H1 (cell line): Measurements from ENCODE around the gene UPB1. TPM values are rescaled to one million over a fixed set of nuclear protein-coding genes. Genes with fewer than 3 reads are reported as not detected.

Experiments used
- CTCF ChIA-PET: fragments of 300-600 bp; sonication (Branson Sonifier 250); formaldehyde crosslinking; loops from one replicate; lab custom pipeline; 2021; ENCODE audit not compliant: partially characterized antibody; lab: Charles Lee
- POLR2A ChIA-PET: fragments of 300-600 bp; sonication (Branson Sonifier 250); formaldehyde crosslinking; loops from one replicate; lab custom pipeline; 2021; ENCODE audit warnings: inconsistent platforms; ENCODE audit not compliant: partially characterized antibody; lab: Charles Lee
- DNase-seq, 2 experiments: peaks; one replicate each; pipeline versions ENCODE4 v3.0.0 to v3.0.0-alpha.2; 2010 to 2022; ENCODE audit warnings: low spot score in 2 of 2, low read depth in 1 of 2, mixed read lengths in 1 of 2
- FAIRE-seq: peaks from 2 replicates; lab custom pipeline; 2011; peaks lifted over from hg19 to GRCh38; lab: Jason Lieb, UNC
- H2AFZ ChIP-seq: 2 replicates; pipeline ENCODE4 v1.8.1; 2012; ENCODE audit warnings: low read length, inconsistent platforms
- H2AK5ac ChIP-seq: 2 replicates; pipeline ENCODE4 v1.6.1; 2013; ENCODE audit warnings: low read depth, low read length
- H2BK120ac ChIP-seq: replicated peaks from 2 replicates; pipeline ENCODE3; 2013; ENCODE audit warnings: low read depth, low read length, inconsistent platforms
- H2BK12ac ChIP-seq: 2 replicates; pipeline ENCODE4 v1.6.1; 2013; ENCODE audit warnings: low read depth, low read length
- H2BK15ac ChIP-seq: 2 replicates; pipeline ENCODE4 v1.6.1; 2013; ENCODE audit warnings: low read length
- H2BK20ac ChIP-seq: 2 replicates; pipeline ENCODE4 v1.6.1; 2013; ENCODE audit warnings: low read length
- H2BK5ac ChIP-seq: 2 replicates; pipeline ENCODE4 v1.6.1; 2013; ENCODE audit warnings: low read depth, low read length
- H3K14ac ChIP-seq: 2 replicates; pipeline ENCODE4 v1.6.1; 2013; ENCODE audit warnings: inconsistent platforms; ENCODE audit not compliant: insufficient read length
- H3K18ac ChIP-seq: 2 replicates; pipeline ENCODE4 v1.6.1; 2013; ENCODE audit warnings: low read length; ENCODE audit errors: extremely low read depth
- H3K23ac ChIP-seq: 2 replicates; pipeline ENCODE4 v1.6.1; 2013; ENCODE audit warnings: inconsistent platforms; ENCODE audit not compliant: insufficient read length
- H3K23me2 ChIP-seq: 2 replicates; pipeline ENCODE4 v1.6.1; 2013; ENCODE audit warnings: low read depth, low read length
- H3K27ac ChIP-seq: 2 replicates; pipeline ENCODE4 v1.6.1; 2011; ENCODE audit warnings: low read depth, low read length, inconsistent platforms
- H3K27me3 ChIP-seq, 4 experiments: replicated peaks in 1 of 4; 1 replicate in 1 of 4; 2 replicates in 3 of 4; pipeline versions ENCODE4 v1.6.1 to v1.8.1; 2011 to 2013; ENCODE audit warnings: low read length in 3 of 4, mild to moderate bottlenecking in 3 of 4, inconsistent platforms in 2 of 4, mixed read lengths in 2 of 4, moderate library complexity in 1 of 4; ENCODE audit not compliant: control insufficient read depth in 3 of 4, insufficient read depth in 3 of 4; ENCODE audit errors: extremely low read depth in 1 of 4
- H3K36me3 ChIP-seq, 4 experiments: 2 replicates each; pipeline versions ENCODE4 v1.6.1 to v1.8.1; 2011 to 2013; ENCODE audit warnings: mild to moderate bottlenecking in 4 of 4, low read length in 3 of 4, moderate library complexity in 2 of 4, control low read depth in 1 of 4, inconsistent platforms in 1 of 4; ENCODE audit not compliant: insufficient read depth in 4 of 4, control insufficient read depth in 2 of 4
- H3K4ac ChIP-seq: replicated peaks from 2 replicates; pipeline ENCODE3; 2013; ENCODE audit warnings: low read length, low read depth, mixed read lengths, inconsistent platforms; ENCODE audit not compliant: insufficient read length
- H3K4me1 ChIP-seq, 4 experiments: replicated peaks in 1 of 4; 1 replicate in 1 of 4; 2 replicates in 3 of 4; pipeline versions ENCODE4 v1.6.1 to v1.8.1; 2011 to 2013; ENCODE audit warnings: low read length in 3 of 4, inconsistent platforms in 2 of 4, mixed read lengths in 1 of 4; ENCODE audit not compliant: insufficient read depth in 4 of 4, control insufficient read depth in 3 of 4
- H3K4me2 ChIP-seq, 2 experiments: 2 replicates each; pipeline versions ENCODE4 v1.6.1 to v1.8.1; 2011 to 2013; ENCODE audit warnings: low read depth in 2 of 2, low read length in 2 of 2, control low read depth in 1 of 2, inconsistent platforms in 1 of 2, mild to moderate bottlenecking in 1 of 2; ENCODE audit not compliant: insufficient read depth in 1 of 2
- H3K4me3 ChIP-seq, 4 experiments: fragments of 200-600, 300-600 bp in 1 of 4; sonication (generic), shearing (Covaris generic), sonication (Bioruptor Twin) in 1 of 4; 2 replicates each; pipeline versions ENCODE4 v1.5.1 to v1.8.1; 2011 to 2016; ENCODE audit warnings: low read length in 4 of 4, low read depth in 3 of 4, control low read depth in 2 of 4, inconsistent platforms in 2 of 4, mild to moderate bottlenecking in 2 of 4, mixed read lengths in 1 of 4, moderate library complexity in 1 of 4; ENCODE audit not compliant: insufficient read depth in 2 of 4; ENCODE audit errors: extremely low read depth in 1 of 4
- H3K56ac ChIP-seq: replicated peaks from 2 replicates; pipeline ENCODE3; 2013; ENCODE audit warnings: low read depth, mild to moderate bottlenecking, mixed read lengths, low read length, inconsistent platforms; ENCODE audit not compliant: insufficient read length
- H3K79me1 ChIP-seq: 2 replicates; pipeline ENCODE4 v1.6.1; 2013; ENCODE audit warnings: low read depth, low read length, control low read depth
- H3K79me2 ChIP-seq, 2 experiments: 2 replicates each; pipeline versions ENCODE4 v1.6.1 to v1.8.1; 2012 to 2013; ENCODE audit warnings: low read length in 2 of 2, mild to moderate bottlenecking in 2 of 2, inconsistent platforms in 1 of 2; ENCODE audit not compliant: insufficient read depth in 2 of 2, control insufficient read depth in 1 of 2
- H3K9ac ChIP-seq, 4 experiments: replicated peaks in 1 of 4; 1 replicate in 1 of 4; 2 replicates in 3 of 4; pipeline versions ENCODE4 v1.6.1 to v1.8.1; 2011 to 2013; ENCODE audit warnings: low read depth in 3 of 4, low read length in 3 of 4, control low read depth in 2 of 4, mild to moderate bottlenecking in 2 of 4, moderate library complexity in 2 of 4, inconsistent platforms in 1 of 4; ENCODE audit errors: extremely low read depth in 1 of 4
- H3K9me3 ChIP-seq, 2 experiments: 2 replicates each; pipeline versions ENCODE4 v1.6.1 to v1.8.1; 2012 to 2013; ENCODE audit warnings: mild to moderate bottlenecking in 2 of 2, moderate library complexity in 2 of 2, control low read depth in 1 of 2, inconsistent platforms in 1 of 2, low read depth in 1 of 2, low read length in 1 of 2, mixed read lengths in 1 of 2; ENCODE audit not compliant: insufficient read depth in 2 of 2
- H4K20me1 ChIP-seq, 2 experiments: replicated peaks in 1 of 2; 2 replicates each; pipeline versions ENCODE3 to v1.8.1; 2011 to 2013; ENCODE audit warnings: inconsistent platforms in 2 of 2, low read length in 2 of 2, mild to moderate bottlenecking in 1 of 2; ENCODE audit not compliant: insufficient read depth in 2 of 2, control insufficient read depth in 1 of 2
- H4K5ac ChIP-seq: 2 replicates; pipeline ENCODE4 v1.6.1; 2013; ENCODE audit warnings: low read length, low read depth, mixed read lengths, inconsistent platforms; ENCODE audit not compliant: insufficient read length
- H4K8ac ChIP-seq: 2 replicates; pipeline ENCODE4 v1.8.0; 2013; ENCODE audit warnings: mild to moderate bottlenecking, moderate library complexity, low read length, inconsistent platforms; ENCODE audit not compliant: insufficient read depth; ENCODE audit errors: extremely low read depth
- H4K91ac ChIP-seq: replicated peaks from 2 replicates; pipeline ENCODE3; 2013; ENCODE audit warnings: low read length, mixed read lengths, inconsistent platforms; ENCODE audit not compliant: insufficient read length
- CHD1 ChIP-seq: IDR thresholded peaks from 2 replicates; pipeline ENCODE4 v1.6.1; 2012; ENCODE audit warnings: low read depth, low read length, improper control_type of control experiment
- MAFK ChIP-seq: IDR thresholded peaks from 2 replicates; pipeline ENCODE4 v1.6.1; 2012; ENCODE audit warnings: low read depth, mild to moderate bottlenecking, improper control_type of control experiment, low read length
- MAX ChIP-seq: IDR thresholded peaks from 2 replicates; pipeline ENCODE4 v1.6.1; 2012; ENCODE audit warnings: inconsistent platforms
- SAP30 ChIP-seq: fragments of 300-600 bp; sonication (generic); IDR thresholded peaks from 2 replicates; pipeline ENCODE4 v1.7.1; 2012; ENCODE audit warnings: low read length, moderate library complexity, mild to moderate bottlenecking, inconsistent platforms; ENCODE audit not compliant: insufficient read depth, insufficient replicate concordance
- SUZ12 ChIP-seq: fragments of 200-600 bp; sonication (generic); IDR thresholded peaks from 2 replicates; pipeline ENCODE4 v1.6.1; 2012; ENCODE audit warnings: mild to moderate bottlenecking, inconsistent platforms, low read length, moderate library complexity, mixed read lengths
- WGBS, 2 experiments: shearing (Covaris generic) in 1 of 2; methylation state at CpG; one replicate each; pipeline versions ENCODE4 v1.1.6 to v1.1.7; 2013 to 2015; ENCODE audit warnings: low lambda C conversion rate in 2 of 2, mixed read lengths in 2 of 2, inconsistent platforms in 1 of 2, low coverage in 1 of 2, missing lambda C conversion rate in 1 of 2; ENCODE audit not compliant: insufficient replicate concordance in 2 of 2, insufficient coverage in 1 of 2, insufficient read length in 1 of 2; ENCODE audit errors: extremely low coverage in 1 of 2, missing lambda C conversion rate in 1 of 2; 5-methylcytosine and 5-hydroxymethylcytosine counted together
- polyA plus RNA-seq, 7 experiments: library from polyadenylated mRNA; depleted of rRNA in 3 of 7; stranded (reverse) in 5 of 7; unstranded in 2 of 7; fragments of >200 nt in 5 of 7; fragments of 200-250 nt in 2 of 7; gene quantifications; 1 replicate in 5 of 7; 2 replicates in 1 of 7; 4 replicates in 1 of 7; pipeline versions ENCODE4 v1.2.1 to v1.2.3, GENCODE V29; 2011 to 2013; ENCODE audit warnings: missing spikeins in 2 of 7, mixed read lengths in 2 of 7
- total RNA-seq: library from RNA; stranded (reverse); fragmentation: NEBNext Ultra II Directional; extraction: Animal tissue kit (Norgen Biotek cat#: 25700); gene quantifications from 2 replicates; pipeline ENCODE4 v1.2.1, GENCODE V29; 2021

UPB1 gene
- total and polyA plus RNA-seq, 2 of the 8 experiments (the other 6 are each of a cell fraction or from before 2014, with no cell fraction given), result 0.09 TPM; not detected in 1

GRCh38 chr22:24467340-24467739 is 27.8 kb upstream of the UPB1 start:
- Histone ChIP-seq H3K4me3 (no peak overlapping the region), H3K4me2 (peak overlapping the region; percentile 17 to 35; a peak in 2 of 4 replicates), H2BK5ac (no peak overlapping the region), H3K56ac (no peak overlapping the region), H2AK5ac (no peak overlapping the region), H3K9ac (no peak overlapping the region), H3K23ac (no peak overlapping the region), H3K79me2 (no peaks in the 10 kb centered on the region), H3K27me3 (no peaks in the 10 kb centered on the region), H2BK20ac (no peak overlapping the region), H4K5ac (no peak overlapping the region), H4K8ac (no peak overlapping the region), H3K4me1 (peaks cover 4 to 8% (median 6%) of the 10 kb centered on the region in 4 experiments; a peak in 5 of 7 replicates), H3K23me2 (no peaks in the 10 kb centered on the region), H2AFZ (no peak overlapping the region), H3K9me3 (no peaks in the 10 kb centered on the region), H3K4ac (no peak overlapping the region), H3K79me1 (no peaks in the 10 kb centered on the region), H3K36me3 (no peaks in the 10 kb centered on the region), H2BK120ac (no peak overlapping the region), H2BK15ac (no peak overlapping the region), H4K20me1 (no peaks in the 10 kb centered on the region)
- WGBS, 2 experiments, result 80% methylated on average over 2 of the region's 2 CpGs; no CpG with 5 or more reads in 1 of the 2 experiments
- FAIRE-seq (no peak), DNase-seq (no peak)
- CTCF ChIA-PET, result interaction anchor here (0.8 to 1.8 kb wide), 3 partner anchors 12 to 45 kb away, joined by 3 to 4 read pairs (median 3); no protein-coding TSS in a partner anchor
- POLR2A ChIA-PET, result no interaction called here
- TF ChIP-seq SAP30, result no peak
- TF ChIP-seq SUZ12, result no peak
- TF ChIP-seq MAFK, result no peak
- TF ChIP-seq MAX, result no peak
- no peak for TF ChIP-seq CHD1
- TF ChIP-seq, all 59 proteins: peak for 0
- Histone ChIP-seq H3K27ac (no peak overlapping the region), H4K91ac (no peak overlapping the region), H3K18ac (no peak overlapping the region), H2BK12ac (no peak overlapping the region), H3K14ac (no peak overlapping the region)
